ENCODE measurements around the gene STT3B. TPM values are rescaled to one million over a fixed set of nuclear protein-coding genes. Genes with fewer than 3 reads are reported as not detected.

STT3B gene
- total RNA-seq (100 to 1,000 TPM in 5 of 10 donors, 10 to 100 TPM in 5; 90.8 to 113 (median 97.8) TPM), polyA plus RNA-seq (10 to 100 TPM; 37.7 to 46.2 TPM)
- long read RNA-seq, donor 1, full-length matches to known transcripts: 245 of 294 reads
- long read RNA-seq, donor 1, partial matches to known transcripts: 12 of 294 reads
- long read RNA-seq, donor 1, other reads (novel, unspliced or antisense): 37 of 294 reads
- long read RNA-seq, donor 2, full-length matches to known transcripts: 226 of 293 reads
- long read RNA-seq, donor 2, partial matches to known transcripts: 10 of 293 reads
- long read RNA-seq, donor 2, other reads (novel, unspliced or antisense): 57 of 293 reads
- long read RNA-seq, donor 3, full-length matches to known transcripts: 12 of 48 reads
- long read RNA-seq, donor 3, partial matches to known transcripts: 14 of 48 reads
- long read RNA-seq, donor 3, other reads (novel, unspliced or antisense): 22 of 48 reads

GRCh38 chr3:31532587-31533168, at the start of gene STT3B:
TSS of gene STT3B (plus strand) at chr3:31532925. CDS start at chr3:31532999, 74 bp downstream.
- Histone ChIP-seq H3K4me3 (peak within 1 kb of the TSS; percentile 78 to 97 (median 88)), H3K4me1 (peaks cover 0 to 49% (median 41%) of the 10 kb centered on the region in 9 donors), H3K27me3 (no peaks in the 10 kb centered on the region), H3K9me3 (no peaks in the 10 kb centered on the region), H3K27ac (peak within 1 kb of the TSS; percentile 92 to 97 (median 96)), H3K36me3 (no peaks in the 10 kb centered on the region)
- WGBS, 2 donors: 0 to 1% methylated on average over 56 to 67 of the region's 68 CpGs
- DNase-seq (peak; percentile 80 to 87), ATAC-seq (peak; percentile 72 to 90 (median 78))
- TF ChIP-seq, protein P1, sequence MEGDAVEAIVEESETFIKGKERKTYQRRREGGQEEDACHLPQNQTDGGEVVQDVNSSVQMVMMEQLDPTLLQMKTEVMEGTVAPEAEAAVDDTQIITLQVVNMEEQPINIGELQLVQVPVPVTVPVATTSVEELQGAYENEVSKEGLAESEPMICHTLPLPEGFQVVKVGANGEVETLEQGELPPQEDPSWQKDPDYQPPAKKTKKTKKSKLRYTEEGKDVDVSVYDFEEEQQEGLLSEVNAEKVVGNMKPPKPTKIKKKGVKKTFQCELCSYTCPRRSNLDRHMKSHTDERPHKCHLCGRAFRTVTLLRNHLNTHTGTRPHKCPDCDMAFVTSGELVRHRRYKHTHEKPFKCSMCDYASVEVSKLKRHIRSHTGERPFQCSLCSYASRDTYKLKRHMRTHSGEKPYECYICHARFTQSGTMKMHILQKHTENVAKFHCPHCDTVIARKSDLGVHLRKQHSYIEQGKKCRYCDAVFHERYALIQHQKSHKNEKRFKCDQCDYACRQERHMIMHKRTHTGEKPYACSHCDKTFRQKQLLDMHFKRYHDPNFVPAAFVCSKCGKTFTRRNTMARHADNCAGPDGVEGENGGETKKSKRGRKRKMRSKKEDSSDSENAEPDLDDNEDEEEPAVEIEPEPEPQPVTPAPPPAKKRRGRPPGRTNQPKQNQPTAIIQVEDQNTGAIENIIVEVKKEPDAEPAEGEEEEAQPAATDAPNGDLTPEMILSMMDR (IDR thresholded peaks at IDR 0.05): no peak
- intact Hi-C loops (cut with DNase I): loop anchor here in 1 of 10 donors (10.0 kb wide), 1 partner anchor 432 kb away; no protein-coding TSS in a partner anchor

DNA sequence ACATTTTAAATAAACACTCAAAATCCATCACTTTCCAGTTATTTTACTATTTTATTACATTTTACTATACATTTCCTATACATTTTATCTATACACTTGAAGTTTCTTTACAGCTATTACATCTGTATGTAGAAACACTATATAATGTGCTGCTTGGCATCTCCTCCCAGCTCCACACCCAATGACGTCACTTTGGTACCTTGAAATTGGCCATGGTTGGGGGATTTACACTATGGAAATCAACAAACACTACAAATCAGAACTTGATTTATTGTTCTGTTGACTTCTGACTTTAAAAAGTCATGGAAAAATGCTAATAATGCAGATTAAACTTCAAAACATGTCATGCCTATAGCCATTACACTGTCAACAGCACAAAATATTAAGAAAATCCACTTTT, 48.9 kb upstream of the STT3B start:
- intact Hi-C loops (cut with DNase I): no loop called here
- TF ChIP-seq, protein P1 (IDR thresholded peaks at IDR 0.05): no peak
- Histone ChIP-seq H3K9me3 (peaks cover 0 to 7% (median 0%) of the 10 kb centered on the region in 11 donors), H3K4me1 (no peaks in the 10 kb centered on the region), H3K27ac (no peak overlapping the region), H3K36me3 (no peaks in the 10 kb centered on the region), H3K4me3 (no peak overlapping the region), H3K27me3 (no peaks in the 10 kb centered on the region)
- ATAC-seq (no peak), DNase-seq (no peak)
- 85 to 92% methylated on average over 1 of the region's 1 CpG for WGBS, 2 donors

DNA sequence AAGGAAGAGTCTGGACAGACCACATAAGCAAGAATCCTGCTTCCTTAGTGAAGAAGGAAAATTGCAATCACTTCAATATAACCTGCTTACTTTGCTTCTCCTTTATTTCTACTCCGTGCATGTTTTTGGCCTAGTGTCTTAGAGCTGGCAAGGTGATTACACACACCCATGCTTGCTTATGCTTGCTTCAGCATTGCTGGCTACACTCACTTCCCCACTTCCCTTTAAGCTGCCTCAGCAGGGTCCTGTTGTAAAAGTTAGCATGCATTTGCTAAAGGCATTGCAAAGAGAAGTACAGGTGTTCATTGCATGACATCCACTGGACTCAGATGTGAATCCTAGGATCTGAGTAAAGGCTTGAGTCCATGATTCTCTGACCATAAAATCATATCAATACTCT, 47.5 kb upstream of the STT3B start:
- no peaks in the 10 kb centered on the region for H3K36me3 ChIP-seq
- H3K27me3 ChIP-seq: no peaks in the 10 kb centered on the region
- TF ChIP-seq, protein P1 (IDR thresholded peaks at IDR 0.05): no peak
- H3K9me3 ChIP-seq: peaks cover 0 to 1% (median 0%) of the 10 kb centered on the region in 11 donors
- 59 to 78% methylated on average over 1 of the region's 1 CpG for WGBS, 2 donors
- H3K4me1 ChIP-seq: no peaks in the 10 kb centered on the region
- ATAC-seq (no peak), DNase-seq (no peak)
- intact Hi-C loops (cut with DNase I): no loop called here
- no peak overlapping the region for H3K4me3 ChIP-seq
- no peak overlapping the region for H3K27ac ChIP-seq

- intact Hi-C loops (cut with DNase I): no loop called here
- TF ChIP-seq, protein P1 (IDR thresholded peaks at IDR 0.05): no peak
- peaks cover 0 to 17% (median 2%) of the 10 kb centered on the region in 11 donors for H3K9me3 ChIP-seq
- H3K4me1 ChIP-seq: no peaks in the 10 kb centered on the region
- H3K27me3 ChIP-seq: no peaks in the 10 kb centered on the region
- ATAC-seq (no peak), DNase-seq (no peak)
- no peak overlapping the region for H3K4me3 ChIP-seq
- H3K36me3 ChIP-seq: no peaks in the 10 kb centered on the region
- 83 to 86% methylated on average over 7 of the region's 7 CpGs for WGBS, 2 donors
- H3K27ac ChIP-seq: no peak overlapping the region
Observed at GRCh38 chr3:31486865-31487533, 45.7 kb upstream of the STT3B start.
